AG04450 (cell line): ENCODE data around the gene ILDR2. TPM values are rescaled to one million over a fixed set of nuclear protein-coding genes. Genes with fewer than 3 reads are reported as not detected.

Experiments
- CTCF ChIA-PET: fragments of 300-600, 350-600 bp; formaldehyde crosslinking; extraction: SDS; loops from one replicate; lab custom pipeline; 2022; ENCODE audit warnings: antibody characterized with exemption, inconsistent platforms; lab: Charles Lee
- POLR2A ChIA-PET: fragments of 350-600 bp; formaldehyde crosslinking; extraction: SDS; loops from one replicate; lab custom pipeline; 2021; ENCODE audit warnings: antibody characterized with exemption, inconsistent platforms; lab: Yijun Ruan, JAX
- DNase-seq: peaks from one replicate; pipeline ENCODE4 v3.0.0-alpha.2; 2011; ENCODE audit warnings: low read depth, low spot score
- H3K27ac ChIP-seq: one replicate; pipeline ENCODE4 v1.5.1; 2012; ENCODE audit warnings: low read depth, low read length, control low read depth
- H3K27me3 ChIP-seq: one replicate; pipeline ENCODE4 v1.6.0; 2012; ENCODE audit warnings: low read length; ENCODE audit not compliant: control insufficient read depth, insufficient read depth
- H3K4me3 ChIP-seq: 2 replicates; pipeline ENCODE4 v1.5.1; 2011; ENCODE audit warnings: mild to moderate bottlenecking, low read depth, low read length, control low read depth
- H3K9me3 ChIP-seq: 2 replicates; pipeline ENCODE4 v1.5.1; 2012; ENCODE audit warnings: low read length; ENCODE audit not compliant: control insufficient read depth, insufficient read depth
- polyA plus RNA-seq: library from polyadenylated mRNA; depleted of rRNA; stranded (reverse); fragments of >200 nt; gene quantifications from 2 replicates; pipeline ENCODE4 v1.2.3, GENCODE V29; 2011
- TF ChIP-seq, protein P1 (sequence below): IDR thresholded peaks from 2 replicates; pipeline ENCODE4 v1.5.1; 2011; ENCODE audit warnings: low read depth, low read length, control low read depth, inconsistent platforms

ILDR2 gene
- polyA plus RNA-seq, 1 experiment, result 0.10 TPM

DNA sequence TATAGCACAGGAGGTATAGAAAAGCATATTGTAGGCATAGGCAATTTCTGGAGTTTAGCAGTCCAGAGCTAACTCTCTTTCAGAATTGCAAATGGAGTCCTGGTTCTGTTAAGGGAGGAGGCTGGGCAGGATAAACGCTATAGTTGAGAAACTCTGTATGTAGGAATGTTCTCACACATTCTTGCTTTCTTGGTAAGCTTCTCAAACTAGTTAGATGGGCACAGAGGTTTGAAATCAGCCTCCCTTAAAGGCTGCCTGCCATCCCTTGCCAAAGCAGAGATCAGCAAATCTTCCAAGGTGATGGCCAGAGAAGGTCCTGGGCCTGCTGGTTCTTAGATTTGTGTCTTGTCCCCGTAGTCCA, 56.4 kb downstream of the ILDR2 start:
- peaks cover 28% of the 10 kb centered on the region for H3K27me3 ChIP-seq
- no peak for DNase-seq
- H3K9me3 ChIP-seq, result no peaks in the 10 kb centered on the region; the same call in 1 of the 2 replicates
- no peak overlapping the region for H3K4me3 ChIP-seq
- ChIA-PET POLR2A (no interaction called here), CTCF (interaction anchor here (0.8 kb wide), 1 partner anchor 9 kb away, joined by 5 read pairs; no protein-coding TSS in a partner anchor)
- TF ChIP-seq, protein P1, sequence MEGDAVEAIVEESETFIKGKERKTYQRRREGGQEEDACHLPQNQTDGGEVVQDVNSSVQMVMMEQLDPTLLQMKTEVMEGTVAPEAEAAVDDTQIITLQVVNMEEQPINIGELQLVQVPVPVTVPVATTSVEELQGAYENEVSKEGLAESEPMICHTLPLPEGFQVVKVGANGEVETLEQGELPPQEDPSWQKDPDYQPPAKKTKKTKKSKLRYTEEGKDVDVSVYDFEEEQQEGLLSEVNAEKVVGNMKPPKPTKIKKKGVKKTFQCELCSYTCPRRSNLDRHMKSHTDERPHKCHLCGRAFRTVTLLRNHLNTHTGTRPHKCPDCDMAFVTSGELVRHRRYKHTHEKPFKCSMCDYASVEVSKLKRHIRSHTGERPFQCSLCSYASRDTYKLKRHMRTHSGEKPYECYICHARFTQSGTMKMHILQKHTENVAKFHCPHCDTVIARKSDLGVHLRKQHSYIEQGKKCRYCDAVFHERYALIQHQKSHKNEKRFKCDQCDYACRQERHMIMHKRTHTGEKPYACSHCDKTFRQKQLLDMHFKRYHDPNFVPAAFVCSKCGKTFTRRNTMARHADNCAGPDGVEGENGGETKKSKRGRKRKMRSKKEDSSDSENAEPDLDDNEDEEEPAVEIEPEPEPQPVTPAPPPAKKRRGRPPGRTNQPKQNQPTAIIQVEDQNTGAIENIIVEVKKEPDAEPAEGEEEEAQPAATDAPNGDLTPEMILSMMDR, result no peak
- no peak overlapping the region for H3K27ac ChIP-seq

DNA sequence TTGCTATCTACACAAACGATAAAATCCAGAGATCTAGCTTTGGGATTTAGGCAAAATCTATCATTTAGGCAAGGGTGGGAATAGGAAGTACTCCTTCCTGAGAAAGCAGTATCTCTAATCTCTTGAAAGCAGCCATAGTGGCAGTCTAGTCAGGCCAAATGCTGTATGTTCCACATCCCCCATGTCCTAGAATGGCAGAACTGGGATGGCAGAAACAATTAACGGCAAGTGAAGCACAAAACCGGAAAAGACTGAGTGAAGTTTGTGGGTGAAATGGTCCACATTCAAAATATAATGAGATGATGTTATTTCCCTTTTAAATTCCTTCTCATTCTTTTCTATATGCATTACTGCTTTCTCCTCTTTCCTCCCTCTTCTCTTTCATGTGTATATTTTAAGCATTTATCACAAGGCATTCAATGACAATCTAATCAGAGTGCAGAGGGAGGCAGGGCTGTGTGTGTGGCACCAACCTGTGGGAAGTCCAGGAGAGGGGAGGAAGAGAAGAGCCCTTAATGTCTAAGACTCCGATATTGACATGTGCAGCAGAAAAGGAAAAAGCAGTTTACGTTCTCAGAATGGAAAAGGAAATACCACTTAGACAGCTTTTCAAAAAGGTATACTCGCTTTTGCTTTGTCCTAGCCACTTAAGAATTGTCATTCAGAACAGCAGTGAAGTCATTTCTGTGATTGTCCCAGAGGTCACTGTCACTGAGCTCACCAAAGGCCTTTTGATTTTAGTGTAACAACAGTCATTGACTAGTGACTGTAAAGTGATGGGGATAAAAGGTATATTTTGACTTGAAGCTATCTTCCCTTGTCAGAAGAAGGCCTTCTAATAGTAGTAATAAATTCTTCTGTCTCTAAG, 57.0 kb downstream of the ILDR2 start:
- Histone ChIP-seq H3K4me3 (no peak overlapping the region), H3K27ac (no peak overlapping the region), H3K27me3 (peaks cover 28% of the 10 kb centered on the region), H3K9me3 (no peaks in the 10 kb centered on the region; the same call in 1 of the 2 replicates)
- POLR2A ChIA-PET, result no interaction called here
- CTCF ChIA-PET, result interaction anchor here (0.8 kb wide), 1 partner anchor 9 kb away, joined by 5 read pairs; no protein-coding TSS in a partner anchor
- DNase-seq, result no peak
- TF ChIP-seq, protein P1, result no peak

DNA sequence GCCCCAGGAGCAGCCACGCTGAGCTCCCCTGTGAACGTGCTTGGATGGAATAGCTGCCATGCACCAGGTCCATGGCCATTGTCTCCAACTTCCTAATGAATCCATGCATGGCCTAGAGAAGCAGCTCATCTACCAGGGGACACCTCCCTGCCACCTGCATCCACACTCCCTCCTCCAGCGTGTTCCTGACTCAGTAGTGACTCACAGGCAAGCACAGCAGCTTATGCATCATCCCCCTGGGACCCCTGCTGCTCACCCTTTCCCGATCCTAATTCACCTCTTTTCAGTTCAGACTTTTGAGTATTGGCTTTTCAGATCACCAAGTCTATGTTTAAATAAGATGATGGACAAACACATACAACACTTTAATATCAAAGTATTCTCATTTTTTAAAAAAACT, 59.4 kb downstream of the ILDR2 start:
- DNase-seq, result no peak
- TF ChIP-seq, protein P1, result no peak
- H3K27me3 ChIP-seq, result peaks cover 11% of the 10 kb centered on the region
- H3K27ac ChIP-seq, result no peak overlapping the region
- POLR2A ChIA-PET, result no interaction called here
- H3K4me3 ChIP-seq, result no peak overlapping the region
- CTCF ChIA-PET, result interaction anchor here (2.2 kb wide), 1 partner anchor 143 kb away, joined by 5 read pairs; no protein-coding TSS in a partner anchor
- no peaks in the 10 kb centered on the region; the same call in 1 of the 2 replicates for H3K9me3 ChIP-seq

DNA sequence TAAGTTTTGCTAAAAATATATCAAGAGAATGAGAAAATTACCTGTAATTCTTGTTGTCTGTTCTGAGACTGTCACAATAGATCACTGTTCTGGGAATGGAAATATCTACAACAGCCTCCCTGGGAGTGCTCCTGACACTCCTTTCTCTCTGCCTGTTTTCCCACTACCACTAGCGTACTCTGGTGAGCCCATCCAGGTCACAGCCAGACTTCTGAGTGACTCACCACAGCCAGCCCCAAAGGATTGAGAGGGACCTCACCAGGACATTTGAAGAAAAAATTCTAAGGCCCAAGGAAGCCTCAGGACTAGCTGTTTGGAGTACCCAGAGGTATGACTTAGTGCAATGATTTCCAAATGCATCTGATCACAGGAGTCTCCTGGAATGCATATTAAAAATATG, 60.3 kb downstream of the ILDR2 start:
- no peaks in the 10 kb centered on the region for H3K9me3 ChIP-seq
- TF ChIP-seq, protein P1, result no peak
- CTCF ChIA-PET, result interaction anchor here (7.5 kb wide), 1 partner anchor 144 kb away, joined by 284 read pairs; no protein-coding TSS in a partner anchor
- peaks cover 5% of the 10 kb centered on the region for H3K27me3 ChIP-seq
- no peak overlapping the region for H3K4me3 ChIP-seq
- no peak overlapping the region for H3K27ac ChIP-seq
- POLR2A ChIA-PET, result no interaction called here
- DNase-seq, result no peak

DNA sequence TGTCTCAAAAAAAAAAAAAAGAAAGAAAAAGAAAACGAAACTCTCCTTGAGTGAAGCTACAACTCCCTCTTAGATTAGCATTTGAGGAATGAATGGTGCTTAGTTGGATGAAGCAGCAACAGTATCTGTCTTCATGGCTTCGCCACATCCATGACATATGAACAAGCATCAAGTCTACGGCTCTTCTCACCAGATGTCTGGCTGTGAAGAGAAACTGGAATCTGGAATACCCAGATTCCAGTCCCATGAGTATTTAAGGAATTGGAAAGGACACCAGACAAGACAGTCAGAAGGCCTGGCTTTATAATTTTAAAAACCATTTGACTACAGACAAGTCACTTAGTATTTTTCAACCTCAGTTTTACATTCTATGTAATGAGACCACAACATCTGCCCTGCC, 61.2 kb downstream of the ILDR2 start:
- TF ChIP-seq, protein P1, result no peak
- Histone ChIP-seq H3K9me3 (no peaks in the 10 kb centered on the region), H3K27me3 (no peaks in the 10 kb centered on the region), H3K27ac (no peak overlapping the region), H3K4me3 (no peak overlapping the region)
- no peak for DNase-seq
- ChIA-PET CTCF (interaction anchor here (7.5 kb wide), 1 partner anchor 145 kb away, joined by 284 read pairs; no protein-coding TSS in a partner anchor), POLR2A (no interaction called here)
